ENCODE results near the gene SYTL1.
A peak's percentile ranks its signal among the peaks of the same experiment; 100 is the strongest.

DNA sequence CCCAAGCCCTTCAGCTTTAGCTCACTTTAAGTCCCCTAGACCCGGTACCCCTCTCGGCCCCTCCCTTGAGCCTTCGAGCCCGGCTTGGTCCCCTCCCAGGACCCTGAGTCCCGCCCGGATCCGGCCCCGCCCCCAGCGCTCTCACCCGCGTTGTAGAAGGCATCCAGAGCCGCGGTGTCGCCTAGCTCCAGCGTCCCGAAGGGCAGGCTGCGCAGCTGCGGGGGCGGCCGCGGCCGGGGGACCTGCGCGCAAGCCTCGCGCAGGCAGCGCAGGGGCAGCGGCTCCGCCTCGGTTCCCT is 24.2 kb downstream of the SYTL1 start:
- TF ChIP-seq, protein P1, sequence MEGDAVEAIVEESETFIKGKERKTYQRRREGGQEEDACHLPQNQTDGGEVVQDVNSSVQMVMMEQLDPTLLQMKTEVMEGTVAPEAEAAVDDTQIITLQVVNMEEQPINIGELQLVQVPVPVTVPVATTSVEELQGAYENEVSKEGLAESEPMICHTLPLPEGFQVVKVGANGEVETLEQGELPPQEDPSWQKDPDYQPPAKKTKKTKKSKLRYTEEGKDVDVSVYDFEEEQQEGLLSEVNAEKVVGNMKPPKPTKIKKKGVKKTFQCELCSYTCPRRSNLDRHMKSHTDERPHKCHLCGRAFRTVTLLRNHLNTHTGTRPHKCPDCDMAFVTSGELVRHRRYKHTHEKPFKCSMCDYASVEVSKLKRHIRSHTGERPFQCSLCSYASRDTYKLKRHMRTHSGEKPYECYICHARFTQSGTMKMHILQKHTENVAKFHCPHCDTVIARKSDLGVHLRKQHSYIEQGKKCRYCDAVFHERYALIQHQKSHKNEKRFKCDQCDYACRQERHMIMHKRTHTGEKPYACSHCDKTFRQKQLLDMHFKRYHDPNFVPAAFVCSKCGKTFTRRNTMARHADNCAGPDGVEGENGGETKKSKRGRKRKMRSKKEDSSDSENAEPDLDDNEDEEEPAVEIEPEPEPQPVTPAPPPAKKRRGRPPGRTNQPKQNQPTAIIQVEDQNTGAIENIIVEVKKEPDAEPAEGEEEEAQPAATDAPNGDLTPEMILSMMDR (IDR thresholded peaks at IDR 0.05), result no peak
- TF ChIP-seq POLR2A (IDR thresholded peaks at IDR 0.05), result peak in 1 of 2 donors; percentile 57
